CD14-positive monocyte (primary cell): ENCODE results near the gene CGNL1. TPM values are rescaled to one million over a fixed set of nuclear protein-coding genes. Genes with fewer than 3 reads are reported as not detected.

ENCODE experiments used
- DNase-seq, 3 donors: peaks; one replicate each; pipeline ENCODE4 v3.0.0-alpha.2; 2011 to 2022
- H2AFZ ChIP-seq: 2 replicates; pipeline ENCODE4 v1.6.0; 2012; ENCODE audit warnings: mild to moderate bottlenecking, low read depth, low read length, inconsistent platforms; ENCODE audit not compliant: insufficient read depth, poor library complexity, severe bottlenecking
- H3K27ac ChIP-seq, 2 donors: 1 replicate in 1 of 2; 2 replicates in 1 of 2; pipeline ENCODE4 v1.5.1; 2012 to 2013; ENCODE audit warnings: low read length in 2 of 2, control low read depth in 1 of 2, inconsistent platforms in 1 of 2, low read depth in 1 of 2, mild to moderate bottlenecking in 1 of 2
- H3K27me3 ChIP-seq, 2 donors: one replicate each; pipeline versions ENCODE4 v1.6.0 to v1.6.1; 2011 to 2013; ENCODE audit warnings: low read length in 2 of 2; ENCODE audit not compliant: control insufficient read depth in 2 of 2, insufficient read depth in 2 of 2
- H3K36me3 ChIP-seq, 2 donors: replicated peaks in 1 of 2; 1 replicate in 1 of 2; 2 replicates in 1 of 2; pipeline versions ENCODE4 v1.5.1 to v1.6.1; 2012 to 2013; ENCODE audit warnings: low read length in 2 of 2, control low read depth in 1 of 2, inconsistent platforms in 1 of 2, mild to moderate bottlenecking in 1 of 2; ENCODE audit not compliant: insufficient read depth in 2 of 2, control insufficient read depth in 1 of 2
- H3K4me1 ChIP-seq, 2 donors: 1 replicate in 1 of 2; 2 replicates in 1 of 2; pipeline versions ENCODE4 v1.5.1 to v1.6.1; 2012 to 2013; ENCODE audit warnings: low read length in 2 of 2, control low read depth in 1 of 2, inconsistent platforms in 1 of 2, mild to moderate bottlenecking in 1 of 2, moderate library complexity in 1 of 2; ENCODE audit not compliant: insufficient read depth in 2 of 2, control insufficient read depth in 1 of 2
- H3K4me2 ChIP-seq: replicated peaks from 2 replicates; pipeline ENCODE3; 2012; ENCODE audit warnings: low read length, moderate library complexity, mild to moderate bottlenecking; ENCODE audit not compliant: poor library complexity, severe bottlenecking; ENCODE audit errors: extremely low read depth
- H3K4me3 ChIP-seq, 3 experiments: fragments of 200-600 bp in 1 of 3; sonication (generic) in 1 of 3; replicated peaks in 1 of 3; 1 replicate in 2 of 3; 2 replicates in 1 of 3; pipeline ENCODE4 v1.5.1; 2011 to 2013; ENCODE audit warnings: low read length in 3 of 3, mild to moderate bottlenecking in 3 of 3, control low read depth in 2 of 3, low read depth in 2 of 3, inconsistent platforms in 1 of 3, moderate library complexity in 1 of 3
- H3K79me2 ChIP-seq: 2 replicates; pipeline ENCODE4 v1.6.0; 2012; ENCODE audit warnings: mild to moderate bottlenecking, control low read depth, inconsistent platforms, low read length, moderate library complexity; ENCODE audit not compliant: insufficient read depth
- H3K9ac ChIP-seq: 2 replicates; pipeline ENCODE4 v1.6.0; 2017; ENCODE audit warnings: low read length, mild to moderate bottlenecking; ENCODE audit not compliant: insufficient read depth, poor library complexity, severe bottlenecking
- H3K9me3 ChIP-seq, 2 donors: replicated peaks in 1 of 2; 1 replicate in 1 of 2; 2 replicates in 1 of 2; pipeline versions ENCODE4 v1.5.1 to v1.6.1; 2012 to 2013; ENCODE audit warnings: low read length in 2 of 2, control low read depth in 1 of 2; ENCODE audit not compliant: control insufficient read depth in 1 of 2, insufficient read depth in 1 of 2
- H4K20me1 ChIP-seq: 2 replicates; pipeline ENCODE4 v1.6.0; 2012; ENCODE audit warnings: mild to moderate bottlenecking, low read length, control low read depth, moderate library complexity; ENCODE audit not compliant: insufficient read depth
- H3K27ac Mint-ChIP-seq, 7 donors: one replicate each; pipeline ENCODE4 v1.8.0; 2020; ENCODE audit warnings: mild to moderate bottlenecking in 7 of 7, mixed read lengths in 7 of 7, moderate library complexity in 6 of 7, inconsistent platforms in 2 of 7
- H3K27me3 Mint-ChIP-seq, 3 donors: one replicate each; pipeline ENCODE4 v1.8.0; 2021 to 2022; ENCODE audit warnings: low read depth in 3 of 3, mild to moderate bottlenecking in 3 of 3, mixed read lengths in 3 of 3, moderate library complexity in 3 of 3, inconsistent platforms in 1 of 3
- H3K36me3 Mint-ChIP-seq, 2 donors: one replicate each; pipeline ENCODE4 v1.8.0; 2020; ENCODE audit warnings: mixed read lengths in 2 of 2, inconsistent platforms in 1 of 2, mild to moderate bottlenecking in 1 of 2
- H3K4me1 Mint-ChIP-seq: one replicate; pipeline ENCODE4 v1.8.0; 2020; ENCODE audit warnings: mild to moderate bottlenecking, mixed read lengths
- H3K4me3 Mint-ChIP-seq, 2 donors: one replicate each; pipeline ENCODE4 v1.8.0; 2020; ENCODE audit warnings: mild to moderate bottlenecking in 2 of 2, mixed read lengths in 2 of 2, moderate library complexity in 1 of 2
- H3K9me3 Mint-ChIP-seq, 7 donors: one replicate each; pipeline ENCODE4 v1.8.0; 2020 to 2022; ENCODE audit warnings: mixed read lengths in 7 of 7, mild to moderate bottlenecking in 6 of 7, moderate library complexity in 6 of 7, inconsistent platforms in 2 of 7
- WGBS: methylation state at CpG from one replicate; pipeline ENCODE4 v1.1.5; 2013; ENCODE audit warnings: missing lambda C conversion rate; ENCODE audit not compliant: insufficient coverage; 5-methylcytosine and 5-hydroxymethylcytosine counted together
- intact Hi-C, 2 donors: fragments of 100-400 bp; cut with micrococcal nuclease; formaldehyde crosslinking; loops; one replicate each; pipeline versions ENCODE4 v1.15.0 to v1.15.1; 2023
- polyA plus RNA-seq, 3 donors: library from polyadenylated mRNA; depleted of rRNA in 1 of 3; unstranded in 2 of 3; stranded (reverse) in 1 of 3; fragments of 300-500 nt in 2 of 3; fragments of >200 nt in 1 of 3; fragmentation: Illumina TruSeq in 2 of 3; gene quantifications; 1 replicate in 2 of 3; 2 replicates in 1 of 3; pipeline ENCODE4 v1.2.3, GENCODE V29; 2012 to 2021
- TF ChIP-seq, protein P1 (sequence below): fragments of 200-600 bp; IDR thresholded peaks from one replicate; pipeline ENCODE4 v1.8.0; 2022; ENCODE audit warnings: antibody characterized with exemption, mild to moderate bottlenecking

CGNL1 gene
- polyA plus RNA-seq, 3 donors = not detected

DNA sequence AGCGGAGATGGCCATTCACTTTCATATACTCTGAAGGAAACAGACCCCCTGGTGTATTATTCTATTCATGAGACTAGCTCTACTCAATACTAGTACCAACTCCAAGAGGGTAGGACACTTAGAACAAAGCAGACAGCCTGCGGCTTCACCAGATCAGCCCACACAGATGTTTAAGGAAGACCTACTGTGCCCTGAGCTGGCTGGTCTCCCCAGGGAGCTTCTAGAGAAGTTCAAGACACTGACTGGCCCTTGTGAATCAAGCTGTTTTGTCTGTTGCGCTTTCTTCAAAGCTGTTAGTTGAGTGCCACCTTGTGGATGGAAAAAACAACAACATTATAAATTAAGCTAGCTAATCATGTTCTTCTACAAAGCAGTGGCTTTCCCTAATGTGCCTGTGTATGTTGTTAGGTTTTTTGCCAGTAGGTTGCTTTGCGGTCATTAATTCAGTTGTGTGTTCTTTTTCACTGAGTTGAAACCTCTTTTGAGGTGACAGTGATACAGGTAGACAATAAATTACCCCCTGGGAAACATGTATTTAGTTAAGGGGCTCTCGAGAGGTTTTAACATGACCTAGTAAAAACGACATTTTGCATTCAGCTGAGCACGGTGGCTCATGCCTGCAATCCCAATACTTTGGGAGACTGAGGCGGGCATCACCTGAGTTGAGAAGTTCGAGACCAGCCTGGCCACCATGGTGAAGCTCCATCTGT, 151.2 kb downstream of the CGNL1 start:
- no peaks in the 10 kb centered on the region for H3K27me3 ChIP-seq
- no peak overlapping the region for H3K4me2 ChIP-seq
- no peak overlapping the region for H3K4me3 ChIP-seq
- no peaks in the 10 kb centered on the region for H3K4me1 ChIP-seq
- H3K36me3 Mint-ChIP-seq = no peaks in the 10 kb centered on the region
- H2AFZ ChIP-seq = no peak overlapping the region
- H3K9me3 ChIP-seq = no peaks in the 10 kb centered on the region
- no peaks in the 10 kb centered on the region for H4K20me1 ChIP-seq
- H3K9ac ChIP-seq = no peak overlapping the region
- H3K4me3 Mint-ChIP-seq = no peak overlapping the region
- TF ChIP-seq, protein P1, sequence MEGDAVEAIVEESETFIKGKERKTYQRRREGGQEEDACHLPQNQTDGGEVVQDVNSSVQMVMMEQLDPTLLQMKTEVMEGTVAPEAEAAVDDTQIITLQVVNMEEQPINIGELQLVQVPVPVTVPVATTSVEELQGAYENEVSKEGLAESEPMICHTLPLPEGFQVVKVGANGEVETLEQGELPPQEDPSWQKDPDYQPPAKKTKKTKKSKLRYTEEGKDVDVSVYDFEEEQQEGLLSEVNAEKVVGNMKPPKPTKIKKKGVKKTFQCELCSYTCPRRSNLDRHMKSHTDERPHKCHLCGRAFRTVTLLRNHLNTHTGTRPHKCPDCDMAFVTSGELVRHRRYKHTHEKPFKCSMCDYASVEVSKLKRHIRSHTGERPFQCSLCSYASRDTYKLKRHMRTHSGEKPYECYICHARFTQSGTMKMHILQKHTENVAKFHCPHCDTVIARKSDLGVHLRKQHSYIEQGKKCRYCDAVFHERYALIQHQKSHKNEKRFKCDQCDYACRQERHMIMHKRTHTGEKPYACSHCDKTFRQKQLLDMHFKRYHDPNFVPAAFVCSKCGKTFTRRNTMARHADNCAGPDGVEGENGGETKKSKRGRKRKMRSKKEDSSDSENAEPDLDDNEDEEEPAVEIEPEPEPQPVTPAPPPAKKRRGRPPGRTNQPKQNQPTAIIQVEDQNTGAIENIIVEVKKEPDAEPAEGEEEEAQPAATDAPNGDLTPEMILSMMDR = peak; percentile 64
- intact Hi-C loops = loop anchor here (1.0 to 10.0 kb wide), 3 partner anchors 185 to 1033 kb away; no protein-coding TSS in a partner anchor
- no peak overlapping the region for H3K27ac Mint-ChIP-seq
- H3K9me3 Mint-ChIP-seq = no peaks in the 10 kb centered on the region
- H3K27me3 Mint-ChIP-seq = no peaks in the 10 kb centered on the region
- no peaks in the 10 kb centered on the region for H3K36me3 ChIP-seq
- 77% methylated on average over 6 of the region's 9 CpGs for WGBS
- no peak overlapping the region for H3K27ac ChIP-seq
- DNase-seq = peak; percentile 13 to 40 (median 16)
- no peaks in the 10 kb centered on the region for H3K79me2 ChIP-seq
- H3K4me1 Mint-ChIP-seq = no peaks in the 10 kb centered on the region

DNA sequence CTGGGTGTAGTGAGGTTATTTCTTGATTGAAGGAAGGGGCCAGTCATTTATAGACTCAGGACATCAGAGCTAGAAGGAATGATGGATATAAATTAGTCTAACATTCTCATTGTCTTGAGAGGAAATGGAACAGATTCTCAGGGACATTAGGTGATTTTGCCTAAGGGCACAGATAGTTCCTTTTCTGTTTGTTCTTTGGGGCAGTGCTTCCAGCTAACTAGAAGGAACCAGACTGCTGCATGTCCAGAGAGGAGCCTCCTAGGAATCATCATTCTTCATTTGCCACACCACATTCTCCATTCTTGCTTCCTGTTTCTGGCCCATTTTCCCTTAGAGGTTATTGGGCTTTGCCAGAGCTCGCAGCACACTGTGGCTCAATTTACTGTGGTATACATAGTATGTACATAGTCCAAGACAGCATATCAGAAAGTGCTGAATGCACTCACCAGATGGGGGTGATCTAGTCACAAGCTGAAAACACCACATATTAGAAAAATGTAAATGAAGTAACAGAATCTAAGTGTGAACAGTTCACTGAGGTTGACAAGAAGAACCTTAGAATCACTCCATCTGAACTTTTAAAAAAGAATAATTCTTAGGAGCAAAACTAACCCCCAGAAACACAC, 152.7 kb downstream of the CGNL1 start:
- Histone ChIP-seq H3K79me2 (no peaks in the 10 kb centered on the region), H3K36me3 (no peaks in the 10 kb centered on the region), H2AFZ (no peak overlapping the region), H3K27me3 (no peaks in the 10 kb centered on the region), H3K4me1 (no peaks in the 10 kb centered on the region), H3K9ac (no peak overlapping the region), H4K20me1 (no peaks in the 10 kb centered on the region), H3K27ac (no peak overlapping the region), H3K9me3 (no peaks in the 10 kb centered on the region), H3K4me3 (no peak overlapping the region), H3K4me2 (no peak overlapping the region)
- H3K27me3 Mint-ChIP-seq = no peaks in the 10 kb centered on the region
- WGBS = no CpG with 5 or more reads among the region's 1 CpG
- TF ChIP-seq, protein P1 = no peak
- H3K27ac Mint-ChIP-seq = no peak overlapping the region
- DNase-seq = no peak
- intact Hi-C loops = loop anchor here (5.0 to 10.0 kb wide), 2 partner anchors 187 to 1034 kb away; no protein-coding TSS in a partner anchor
- H3K9me3 Mint-ChIP-seq = no peaks in the 10 kb centered on the region
- no peaks in the 10 kb centered on the region for H3K36me3 Mint-ChIP-seq
- H3K4me1 Mint-ChIP-seq = no peaks in the 10 kb centered on the region
- no peak overlapping the region for H3K4me3 Mint-ChIP-seq
